Measurements from ENCODE around the gene ZDHHC3. TPM values are rescaled to one million over a fixed set of nuclear protein-coding genes. Genes with fewer than 3 reads are reported as not detected.
A peak's percentile ranks its signal among the peaks of the same experiment; 100 is the strongest.

The ZDHHC3 gene
- total and polyA plus RNA-seq, 4 donors = 15.4 to 43.0 (median 24.4) TPM

- H3K9ac ChIP-seq (ENCODE audit: low read depth in 1 of 2, low read length in 2 of 2) = no peak overlapping the region
- H3K4me1 ChIP-seq (ENCODE audit: control insufficient read depth in 4 of 4, insufficient read depth in 4 of 4, low read length in 3 of 4) = peaks cover 0 to 5% (median 3%) of the 10 kb centered on the region in 4 donors
- peaks cover 5 to 27% (median 15%) of the 10 kb centered on the region in 4 donors for H3K36me3 ChIP-seq (ENCODE audit: control insufficient read depth in 4 of 4, insufficient read depth in 3 of 4, low read depth in 1 of 4, low read length in 3 of 4)
- no peak for DNase-seq (ENCODE audit: low spot score)
- whole genome bisulfite sequencing = 99% methylated on average over 4 of the region's 4 CpGs
- H3K4me3 ChIP-seq (ENCODE audit: low read depth in 1 of 3, low read length in 3 of 3) = no peak overlapping the region
- no peak overlapping the region for H3K27ac ChIP-seq (ENCODE audit: low read depth in 1 of 2, low read length in 2 of 2)
- H3K9me3 ChIP-seq (ENCODE audit: control insufficient read depth in 4 of 4, low read length in 3 of 4) = no peaks in the 10 kb centered on the region
- no peak for TF ChIP-seq ATF3 (IDR thresholded peaks at IDR 0.05)
- TF ChIP-seq RAD21 (IDR thresholded peaks at IDR 0.05) = no peak
- H3K27me3 ChIP-seq (ENCODE audit: control insufficient read depth in 4 of 4, insufficient read depth in 4 of 4, low read length in 3 of 4) = no peaks in the 10 kb centered on the region
Measured at GRCh38 chr3:45012577-45012976, 36.6 kb upstream of the ZDHHC3 start.

DNA sequence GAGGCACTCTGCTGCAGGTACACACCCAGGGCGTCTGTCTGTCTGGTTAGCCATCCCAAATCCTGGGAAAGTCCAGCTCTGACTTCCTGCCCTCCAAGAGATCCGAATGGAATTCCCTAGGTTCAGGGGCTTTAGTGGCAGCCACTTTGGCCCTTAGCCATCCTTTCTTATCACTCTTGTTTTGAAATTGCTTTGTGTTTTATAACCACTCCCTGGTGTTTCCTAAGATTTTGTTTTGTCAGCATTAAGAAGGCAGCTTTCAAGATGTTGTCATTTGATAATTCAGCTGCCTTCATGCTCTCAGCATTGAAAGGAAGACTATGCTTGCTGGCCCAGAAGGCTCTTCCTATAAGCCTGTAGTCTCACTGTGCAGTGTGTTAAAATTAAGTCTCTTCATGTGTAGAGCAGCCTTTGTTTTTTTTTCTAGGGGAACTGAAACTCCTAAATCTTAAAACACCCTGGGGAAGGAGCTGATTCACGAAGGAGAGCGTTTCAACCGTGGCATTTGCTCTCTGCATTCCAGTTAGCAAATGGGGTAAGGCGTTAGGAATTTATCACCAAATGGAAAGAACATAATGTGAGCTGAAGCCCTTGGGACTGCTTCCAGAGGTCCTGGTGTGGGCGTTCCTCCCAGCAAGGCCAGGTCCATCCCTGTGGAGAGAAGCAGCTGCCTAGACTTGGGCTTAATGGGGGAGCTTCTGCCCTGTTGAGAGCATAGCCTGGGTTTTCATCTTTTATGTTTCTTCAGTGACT lies 36.0 kb upstream of the ZDHHC3 start:
- no peak for DNase-seq (ENCODE audit: low spot score)
- peaks cover 5 to 33% (median 18%) of the 10 kb centered on the region in 4 donors for H3K36me3 ChIP-seq (ENCODE audit: control insufficient read depth in 4 of 4, insufficient read depth in 3 of 4, low read depth in 1 of 4, low read length in 3 of 4)
- no peak overlapping the region for H3K4me3 ChIP-seq (ENCODE audit: low read depth in 1 of 3, low read length in 3 of 3)
- H3K9me3 ChIP-seq (ENCODE audit: control insufficient read depth in 4 of 4, low read length in 3 of 4) = no peaks in the 10 kb centered on the region
- no peaks in the 10 kb centered on the region for H3K27me3 ChIP-seq (ENCODE audit: control insufficient read depth in 4 of 4, insufficient read depth in 4 of 4, low read length in 3 of 4)
- WGBS = 67% methylated on average over 7 of the region's 7 CpGs
- H3K4me1 ChIP-seq (ENCODE audit: control insufficient read depth in 4 of 4, insufficient read depth in 4 of 4, low read length in 3 of 4) = peaks cover 0 to 5% (median 3%) of the 10 kb centered on the region in 4 donors
- TF ChIP-seq NR2F2 (IDR thresholded peaks at IDR 0.05) (peak; percentile 40), FOXA1 (IDR thresholded peaks at IDR 0.05) (no peak)
- H3K9ac ChIP-seq (ENCODE audit: low read depth in 1 of 2, low read length in 2 of 2) = no peak overlapping the region
- peak overlapping the region; percentile 3 to 38 for H3K27ac ChIP-seq (ENCODE audit: low read depth in 1 of 2, low read length in 2 of 2)

DNA sequence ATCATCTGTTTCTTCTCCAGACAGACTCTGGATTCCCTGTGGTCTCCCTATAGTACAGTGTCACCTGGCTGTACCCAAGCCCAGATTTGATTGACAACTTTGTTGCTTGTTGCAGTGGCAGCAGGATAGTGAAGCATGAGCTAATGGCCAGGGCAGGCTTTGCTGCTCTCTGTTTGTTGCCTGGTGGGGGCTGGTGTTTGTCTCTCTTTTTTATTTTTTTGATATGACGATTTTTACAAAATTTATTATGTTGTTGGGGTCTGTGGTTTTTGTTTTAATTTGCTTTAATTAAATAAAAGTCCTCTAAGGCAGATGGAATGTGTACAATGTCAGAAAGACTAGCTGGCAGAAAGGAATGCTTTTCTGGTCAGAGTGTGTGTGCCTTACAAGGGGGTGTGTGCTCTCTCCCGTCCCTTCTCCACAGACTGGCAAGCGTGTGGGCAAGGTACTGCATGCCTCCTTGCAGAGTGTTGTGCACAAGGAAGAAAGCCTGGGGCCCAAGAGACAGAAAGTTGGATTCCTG lies 34.9 kb upstream of the ZDHHC3 start:
- no peaks in the 10 kb centered on the region for H3K27me3 ChIP-seq (ENCODE audit: control insufficient read depth in 4 of 4, insufficient read depth in 4 of 4, low read length in 3 of 4)
- TF ChIP-seq, protein P1, sequence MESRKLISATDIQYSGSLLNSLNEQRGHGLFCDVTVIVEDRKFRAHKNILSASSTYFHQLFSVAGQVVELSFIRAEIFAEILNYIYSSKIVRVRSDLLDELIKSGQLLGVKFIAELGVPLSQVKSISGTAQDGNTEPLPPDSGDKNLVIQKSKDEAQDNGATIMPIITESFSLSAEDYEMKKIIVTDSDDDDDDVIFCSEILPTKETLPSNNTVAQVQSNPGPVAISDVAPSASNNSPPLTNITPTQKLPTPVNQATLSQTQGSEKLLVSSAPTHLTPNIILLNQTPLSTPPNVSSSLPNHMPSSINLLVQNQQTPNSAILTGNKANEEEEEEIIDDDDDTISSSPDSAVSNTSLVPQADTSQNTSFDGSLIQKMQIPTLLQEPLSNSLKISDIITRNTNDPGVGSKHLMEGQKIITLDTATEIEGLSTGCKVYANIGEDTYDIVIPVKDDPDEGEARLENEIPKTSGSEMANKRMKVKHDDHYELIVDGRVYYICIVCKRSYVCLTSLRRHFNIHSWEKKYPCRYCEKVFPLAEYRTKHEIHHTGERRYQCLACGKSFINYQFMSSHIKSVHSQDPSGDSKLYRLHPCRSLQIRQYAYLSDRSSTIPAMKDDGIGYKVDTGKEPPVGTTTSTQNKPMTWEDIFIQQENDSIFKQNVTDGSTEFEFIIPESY (IDR thresholded peaks at IDR 0.05) = no peak
- TF ChIP-seq RXRA (IDR thresholded peaks at IDR 0.05) = no peak
- TF ChIP-seq SP1 (IDR thresholded peaks at IDR 0.05) = no peak
- no peak for TF ChIP-seq TAF1 (conservative IDR thresholded peaks at IDR 0.05)
- peaks cover 5 to 36% (median 17%) of the 10 kb centered on the region in 4 donors for H3K36me3 ChIP-seq (ENCODE audit: control insufficient read depth in 4 of 4, insufficient read depth in 3 of 4, low read depth in 1 of 4, low read length in 3 of 4)
- no peak overlapping the region for H3K27ac ChIP-seq (ENCODE audit: low read depth in 1 of 2, low read length in 2 of 2)
- H3K9ac ChIP-seq (ENCODE audit: low read depth in 1 of 2, low read length in 2 of 2) = no peak overlapping the region
- no peak for DNase-seq (ENCODE audit: low spot score)
- peaks cover 0 to 5% (median 3%) of the 10 kb centered on the region in 4 donors for H3K4me1 ChIP-seq (ENCODE audit: control insufficient read depth in 4 of 4, insufficient read depth in 4 of 4, low read length in 3 of 4)
- H3K4me3 ChIP-seq (ENCODE audit: low read depth in 1 of 3, low read length in 3 of 3) = no peak overlapping the region
- H3K9me3 ChIP-seq (ENCODE audit: control insufficient read depth in 4 of 4, low read length in 3 of 4) = no peaks in the 10 kb centered on the region
- WGBS = 95% methylated on average over 3 of the region's 3 CpGs

DNA sequence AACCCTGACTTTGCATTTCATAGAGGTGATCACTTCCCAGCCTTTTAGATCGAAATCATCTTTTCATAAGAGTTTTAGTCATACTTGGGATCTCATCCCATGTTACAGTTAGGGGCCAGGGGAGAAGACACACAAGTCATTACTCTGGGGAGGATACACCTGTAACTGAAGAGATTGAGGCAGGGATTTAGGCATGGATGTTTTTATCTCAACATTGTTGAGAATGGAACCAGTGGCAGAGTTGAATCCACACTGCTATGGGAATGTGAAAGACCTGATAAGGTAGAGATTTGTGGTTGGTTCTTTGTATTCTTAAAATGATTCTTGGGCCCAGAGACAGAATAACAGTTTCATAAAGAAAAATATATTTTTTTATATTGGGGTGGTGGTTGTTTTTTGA lies 33.9 kb upstream of the ZDHHC3 start:
- no peak overlapping the region for H3K9ac ChIP-seq (ENCODE audit: low read depth in 1 of 2, low read length in 2 of 2)
- H3K27me3 ChIP-seq (ENCODE audit: control insufficient read depth in 4 of 4, insufficient read depth in 4 of 4, low read length in 3 of 4) = no peaks in the 10 kb centered on the region
- H3K9me3 ChIP-seq (ENCODE audit: control insufficient read depth in 4 of 4, low read length in 3 of 4) = no peaks in the 10 kb centered on the region
- no peak for DNase-seq (ENCODE audit: low spot score)
- WGBS = 97% methylated on average over 1 of the region's 1 CpG
- peaks cover 0 to 5% (median 3%) of the 10 kb centered on the region in 4 donors for H3K4me1 ChIP-seq (ENCODE audit: control insufficient read depth in 4 of 4, insufficient read depth in 4 of 4, low read length in 3 of 4)
- H3K4me3 ChIP-seq (ENCODE audit: low read depth in 1 of 3, low read length in 3 of 3) = no peak overlapping the region
- TF ChIP-seq YY1 (IDR thresholded peaks at IDR 0.05) (no peak), TAF1 (conservative IDR thresholded peaks at IDR 0.05) (no peak), SP1 (IDR thresholded peaks at IDR 0.05) (no peak), JUND (IDR thresholded peaks at IDR 0.05) (no peak)
- TF ChIP-seq, protein P2, sequence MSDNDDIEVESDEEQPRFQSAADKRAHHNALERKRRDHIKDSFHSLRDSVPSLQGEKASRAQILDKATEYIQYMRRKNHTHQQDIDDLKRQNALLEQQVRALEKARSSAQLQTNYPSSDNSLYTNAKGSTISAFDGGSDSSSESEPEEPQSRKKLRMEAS (IDR thresholded peaks at IDR 0.05) = no peak
- TF ChIP-seq, protein P1 (IDR thresholded peaks at IDR 0.05) = no peak
- peaks cover 5 to 40% (median 17%) of the 10 kb centered on the region in 4 donors for H3K36me3 ChIP-seq (ENCODE audit: control insufficient read depth in 4 of 4, insufficient read depth in 3 of 4, low read depth in 1 of 4, low read length in 3 of 4)
- no peak overlapping the region for H3K27ac ChIP-seq (ENCODE audit: low read depth in 1 of 2, low read length in 2 of 2)

All from liver (tissue), 9 donors.